ENCODE measurements around the gene IQCH.

The IQCH gene

DNA sequence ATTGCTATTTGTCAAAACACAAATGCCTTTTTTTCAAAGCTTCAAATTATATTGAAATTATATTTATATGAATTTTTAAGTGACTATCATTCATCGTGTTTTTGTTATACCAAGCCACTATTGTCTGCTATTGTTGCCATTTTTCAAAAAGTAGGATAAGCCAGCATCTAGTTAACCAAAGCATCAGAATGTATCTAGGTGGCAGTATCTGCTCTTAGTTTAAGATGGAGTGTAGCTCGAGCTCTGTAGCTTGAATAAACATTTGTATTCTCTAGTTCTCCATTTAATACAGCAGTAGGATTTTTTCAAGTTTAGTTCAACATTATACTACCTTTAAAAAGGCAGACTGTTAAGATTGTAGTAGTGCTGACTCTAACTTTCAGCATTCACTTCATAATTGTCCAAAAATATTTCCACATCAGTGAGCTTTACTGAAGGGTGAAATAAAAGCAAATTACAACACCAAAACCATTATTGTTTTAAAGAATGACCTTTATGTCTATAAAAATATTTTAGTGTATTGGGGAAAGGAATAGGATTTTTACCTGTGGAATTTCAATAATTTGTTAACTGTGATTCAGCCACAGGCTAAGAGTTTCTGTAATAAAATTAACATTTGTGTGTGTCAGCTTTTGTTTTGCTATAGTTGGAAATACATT is 246.7 kb downstream of the IQCH start:
- TF ChIP-seq, protein P1, sequence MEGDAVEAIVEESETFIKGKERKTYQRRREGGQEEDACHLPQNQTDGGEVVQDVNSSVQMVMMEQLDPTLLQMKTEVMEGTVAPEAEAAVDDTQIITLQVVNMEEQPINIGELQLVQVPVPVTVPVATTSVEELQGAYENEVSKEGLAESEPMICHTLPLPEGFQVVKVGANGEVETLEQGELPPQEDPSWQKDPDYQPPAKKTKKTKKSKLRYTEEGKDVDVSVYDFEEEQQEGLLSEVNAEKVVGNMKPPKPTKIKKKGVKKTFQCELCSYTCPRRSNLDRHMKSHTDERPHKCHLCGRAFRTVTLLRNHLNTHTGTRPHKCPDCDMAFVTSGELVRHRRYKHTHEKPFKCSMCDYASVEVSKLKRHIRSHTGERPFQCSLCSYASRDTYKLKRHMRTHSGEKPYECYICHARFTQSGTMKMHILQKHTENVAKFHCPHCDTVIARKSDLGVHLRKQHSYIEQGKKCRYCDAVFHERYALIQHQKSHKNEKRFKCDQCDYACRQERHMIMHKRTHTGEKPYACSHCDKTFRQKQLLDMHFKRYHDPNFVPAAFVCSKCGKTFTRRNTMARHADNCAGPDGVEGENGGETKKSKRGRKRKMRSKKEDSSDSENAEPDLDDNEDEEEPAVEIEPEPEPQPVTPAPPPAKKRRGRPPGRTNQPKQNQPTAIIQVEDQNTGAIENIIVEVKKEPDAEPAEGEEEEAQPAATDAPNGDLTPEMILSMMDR (IDR thresholded peaks at IDR 0.05), result no peak
- no peaks in the 10 kb centered on the region for H3K36me3 ChIP-seq
- no peaks in the 10 kb centered on the region for H3K27me3 ChIP-seq
- H3K4me1 ChIP-seq (ENCODE audit: control insufficient read depth in 1 of 2, insufficient read depth in 1 of 2, low read depth in 1 of 2, low read length in 1 of 2), result no peaks in the 10 kb centered on the region
- H3K9me3 ChIP-seq, result no peaks in the 10 kb centered on the region
- H3K4me3 ChIP-seq (ENCODE audit: low read depth in 1 of 2, low read length in 1 of 2), result no peak overlapping the region
- no peak overlapping the region for H3K27ac ChIP-seq

DNA sequence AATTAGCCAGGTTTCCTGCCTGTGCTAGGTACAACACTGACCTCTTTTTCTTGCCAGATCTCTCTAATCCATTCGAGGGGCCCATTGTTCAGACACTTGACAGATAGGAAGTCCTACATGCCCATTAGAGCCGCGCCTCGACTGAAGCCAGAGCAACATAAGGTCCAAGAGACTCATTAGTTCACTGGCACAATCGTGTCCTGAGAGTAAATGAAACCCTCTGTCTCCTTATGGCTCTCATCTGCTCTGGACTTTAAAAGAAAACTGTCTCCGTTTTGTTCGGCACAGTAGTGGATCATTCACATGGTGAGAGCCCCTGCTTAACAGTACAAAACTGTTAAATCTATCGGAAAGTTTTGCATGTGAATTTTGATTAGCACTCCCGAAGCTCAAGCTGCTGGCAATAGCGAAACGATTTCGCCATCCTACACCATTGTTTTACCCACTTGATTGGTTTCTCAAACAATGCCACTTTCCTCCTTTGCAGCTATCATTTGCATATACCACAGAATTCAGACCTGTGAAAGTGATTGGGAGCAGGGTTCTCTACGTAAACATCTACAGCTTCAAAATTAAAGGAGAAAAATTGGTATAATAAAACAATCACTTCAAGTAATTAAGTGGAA is 247.4 kb downstream of the IQCH start:
- TF ChIP-seq, protein P1 (IDR thresholded peaks at IDR 0.05), result no peak
- Histone ChIP-seq H3K4me1 (ENCODE audit: control insufficient read depth in 1 of 2, insufficient read depth in 1 of 2, low read depth in 1 of 2, low read length in 1 of 2) (no peaks in the 10 kb centered on the region), H3K4me3 (ENCODE audit: low read depth in 1 of 2, low read length in 1 of 2) (no peak overlapping the region), H3K9me3 (no peaks in the 10 kb centered on the region), H3K27ac (no peak overlapping the region), H3K36me3 (no peaks in the 10 kb centered on the region), H3K27me3 (no peaks in the 10 kb centered on the region)

DNA sequence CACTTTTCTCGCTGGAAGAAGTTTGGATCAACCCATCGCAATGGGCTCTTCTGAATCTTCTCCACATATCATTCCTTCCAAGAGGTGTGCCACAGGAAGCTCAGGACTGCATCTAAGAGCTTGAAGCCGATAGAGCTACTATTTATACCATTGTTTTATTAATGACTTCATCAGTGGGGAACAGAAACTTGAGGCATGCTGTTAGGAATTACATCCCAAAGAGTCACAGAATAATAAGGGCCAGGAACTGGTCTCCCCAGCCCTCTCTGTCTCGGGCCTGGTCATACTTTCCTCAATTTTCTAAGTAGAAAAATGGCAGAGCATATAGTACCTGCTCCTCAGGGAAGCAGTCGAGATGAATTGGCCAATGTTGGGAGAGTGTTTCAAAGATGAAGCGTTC is 249.5 kb downstream of the IQCH start:
- TF ChIP-seq, protein P1 (IDR thresholded peaks at IDR 0.05), result no peak
- Histone ChIP-seq H3K27me3 (no peaks in the 10 kb centered on the region), H3K4me1 (ENCODE audit: control insufficient read depth in 1 of 2, insufficient read depth in 1 of 2, low read depth in 1 of 2, low read length in 1 of 2) (no peaks in the 10 kb centered on the region), H3K9me3 (no peaks in the 10 kb centered on the region), H3K4me3 (ENCODE audit: low read depth in 1 of 2, low read length in 1 of 2) (no peak overlapping the region), H3K36me3 (no peaks in the 10 kb centered on the region), H3K27ac (no peak overlapping the region)

DNA sequence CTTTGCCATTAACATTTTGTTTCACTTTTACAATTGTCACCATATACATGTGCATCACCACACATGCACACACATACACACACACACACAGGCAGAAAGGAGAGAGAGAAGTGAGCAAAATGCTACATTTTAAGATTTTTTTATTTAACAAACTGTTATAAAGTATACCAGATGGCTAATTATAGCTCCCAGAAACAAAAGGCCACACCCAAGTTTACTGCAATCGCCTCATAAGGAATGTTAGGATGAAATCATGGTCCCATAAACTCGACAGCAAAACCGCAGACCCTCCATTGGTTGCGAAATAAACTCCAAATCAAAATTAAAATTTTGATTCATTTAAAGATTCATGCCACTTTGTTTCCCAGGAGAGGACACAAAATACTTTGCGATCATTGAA is 250.2 kb downstream of the IQCH start:
- Histone ChIP-seq H3K27me3 (no peaks in the 10 kb centered on the region), H3K27ac (no peak overlapping the region), H3K4me3 (ENCODE audit: low read depth in 1 of 2, low read length in 1 of 2) (no peak overlapping the region), H3K36me3 (no peaks in the 10 kb centered on the region), H3K4me1 (ENCODE audit: control insufficient read depth in 1 of 2, insufficient read depth in 1 of 2, low read depth in 1 of 2, low read length in 1 of 2) (no peaks in the 10 kb centered on the region), H3K9me3 (no peaks in the 10 kb centered on the region)
- TF ChIP-seq, protein P1 (IDR thresholded peaks at IDR 0.05), result no peak

DNA sequence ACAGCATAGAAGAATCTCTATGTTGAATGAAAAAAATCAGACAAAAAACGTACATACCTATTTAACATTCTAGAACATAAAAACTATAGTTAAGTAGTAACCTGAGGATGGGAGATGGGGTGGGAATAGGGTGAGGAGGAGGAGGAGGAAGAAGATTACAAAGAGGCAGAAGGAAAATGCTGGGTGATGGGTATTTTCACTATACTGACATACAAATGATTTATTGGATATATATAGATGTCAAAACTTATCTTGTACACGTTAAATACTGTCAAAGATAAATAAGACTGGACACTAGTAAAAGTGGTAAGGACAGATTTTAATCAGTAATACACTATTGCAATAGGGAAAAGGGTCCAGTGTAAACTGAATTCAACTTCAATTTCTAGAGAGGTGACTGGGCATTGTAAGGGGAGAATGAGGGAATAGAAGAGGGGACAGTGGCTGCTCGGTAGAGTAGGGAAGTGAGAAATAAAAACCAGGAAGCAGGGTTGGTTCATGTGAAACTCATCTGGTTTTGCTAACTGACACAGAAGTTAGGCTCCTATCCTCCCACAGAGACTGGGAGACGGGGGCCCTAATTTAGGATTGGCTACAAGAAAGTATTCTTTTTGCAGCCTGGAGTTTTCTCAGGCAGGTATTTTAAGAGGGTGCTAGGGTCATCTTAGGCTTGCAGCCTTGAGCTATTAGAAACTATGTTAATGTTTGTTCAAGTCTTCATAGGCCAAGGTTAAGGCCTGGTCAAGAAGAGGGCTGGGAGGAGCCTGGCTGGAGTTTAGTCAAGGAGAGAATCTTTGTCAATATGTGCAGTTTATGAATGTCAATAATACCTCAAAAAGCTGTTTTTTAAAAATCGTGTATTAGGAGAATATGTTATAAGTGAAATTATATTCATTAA is 251.3 kb downstream of the IQCH start:
- TF ChIP-seq, protein P1 (IDR thresholded peaks at IDR 0.05), result no peak
- H3K9me3 ChIP-seq, result no peaks in the 10 kb centered on the region
- H3K36me3 ChIP-seq, result no peaks in the 10 kb centered on the region
- H3K27me3 ChIP-seq, result no peaks in the 10 kb centered on the region
- H3K27ac ChIP-seq, result no peak overlapping the region
- H3K4me1 ChIP-seq (ENCODE audit: control insufficient read depth in 1 of 2, insufficient read depth in 1 of 2, low read depth in 1 of 2, low read length in 1 of 2), result no peaks in the 10 kb centered on the region
- no peak overlapping the region for H3K4me3 ChIP-seq (ENCODE audit: low read depth in 1 of 2, low read length in 1 of 2)

Data from neutrophil (primary cell).